ENCODE results near the gene MACROD1. TPM values are rescaled to one million over a fixed set of nuclear protein-coding genes. Genes with fewer than 3 reads are reported as not detected.

The MACROD1 gene
- total and polyA plus RNA-seq, 2 of the 13 experiments (the other 11 are each of a cell fraction or from before 2014, with no cell fraction given): 23.1 to 34.5 TPM

DNA sequence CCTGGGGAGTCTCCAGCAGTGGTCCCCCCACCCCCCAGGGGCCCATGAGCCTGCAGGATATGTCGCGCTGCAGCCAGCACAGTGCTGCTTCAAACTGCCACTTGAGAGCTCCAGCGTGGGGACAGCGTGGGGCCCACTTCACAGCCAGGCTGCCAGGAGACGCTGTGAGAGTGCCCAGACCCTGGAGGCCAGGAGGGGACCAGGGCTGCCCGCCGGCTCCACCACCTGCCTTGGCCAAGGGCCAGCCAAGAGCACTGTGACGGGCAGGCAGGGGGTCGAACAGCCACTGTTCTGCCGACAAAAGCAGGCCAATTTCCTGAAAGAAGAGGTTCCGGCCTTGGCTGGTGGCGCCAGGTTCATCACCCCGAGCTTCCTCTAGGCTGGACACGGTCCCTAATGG is 70.0 kb downstream of the MACROD1 start (continued):
- TF ChIP-seq, protein P1, sequence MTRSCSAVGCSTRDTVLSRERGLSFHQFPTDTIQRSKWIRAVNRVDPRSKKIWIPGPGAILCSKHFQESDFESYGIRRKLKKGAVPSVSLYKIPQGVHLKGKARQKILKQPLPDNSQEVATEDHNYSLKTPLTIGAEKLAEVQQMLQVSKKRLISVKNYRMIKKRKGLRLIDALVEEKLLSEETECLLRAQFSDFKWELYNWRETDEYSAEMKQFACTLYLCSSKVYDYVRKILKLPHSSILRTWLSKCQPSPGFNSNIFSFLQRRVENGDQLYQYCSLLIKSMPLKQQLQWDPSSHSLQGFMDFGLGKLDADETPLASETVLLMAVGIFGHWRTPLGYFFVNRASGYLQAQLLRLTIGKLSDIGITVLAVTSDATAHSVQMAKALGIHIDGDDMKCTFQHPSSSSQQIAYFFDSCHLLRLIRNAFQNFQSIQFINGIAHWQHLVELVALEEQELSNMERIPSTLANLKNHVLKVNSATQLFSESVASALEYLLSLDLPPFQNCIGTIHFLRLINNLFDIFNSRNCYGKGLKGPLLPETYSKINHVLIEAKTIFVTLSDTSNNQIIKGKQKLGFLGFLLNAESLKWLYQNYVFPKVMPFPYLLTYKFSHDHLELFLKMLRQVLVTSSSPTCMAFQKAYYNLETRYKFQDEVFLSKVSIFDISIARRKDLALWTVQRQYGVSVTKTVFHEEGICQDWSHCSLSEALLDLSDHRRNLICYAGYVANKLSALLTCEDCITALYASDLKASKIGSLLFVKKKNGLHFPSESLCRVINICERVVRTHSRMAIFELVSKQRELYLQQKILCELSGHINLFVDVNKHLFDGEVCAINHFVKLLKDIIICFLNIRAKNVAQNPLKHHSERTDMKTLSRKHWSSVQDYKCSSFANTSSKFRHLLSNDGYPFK (CRISPR knock-in tag; IDR thresholded peaks at IDR 0.05; ENCODE audit: borderline replicate concordance): no peak
- TF ChIP-seq GATAD1 (CRISPR knock-in tag; IDR thresholded peaks at IDR 0.05): no peak
- TF ChIP-seq, protein P2, sequence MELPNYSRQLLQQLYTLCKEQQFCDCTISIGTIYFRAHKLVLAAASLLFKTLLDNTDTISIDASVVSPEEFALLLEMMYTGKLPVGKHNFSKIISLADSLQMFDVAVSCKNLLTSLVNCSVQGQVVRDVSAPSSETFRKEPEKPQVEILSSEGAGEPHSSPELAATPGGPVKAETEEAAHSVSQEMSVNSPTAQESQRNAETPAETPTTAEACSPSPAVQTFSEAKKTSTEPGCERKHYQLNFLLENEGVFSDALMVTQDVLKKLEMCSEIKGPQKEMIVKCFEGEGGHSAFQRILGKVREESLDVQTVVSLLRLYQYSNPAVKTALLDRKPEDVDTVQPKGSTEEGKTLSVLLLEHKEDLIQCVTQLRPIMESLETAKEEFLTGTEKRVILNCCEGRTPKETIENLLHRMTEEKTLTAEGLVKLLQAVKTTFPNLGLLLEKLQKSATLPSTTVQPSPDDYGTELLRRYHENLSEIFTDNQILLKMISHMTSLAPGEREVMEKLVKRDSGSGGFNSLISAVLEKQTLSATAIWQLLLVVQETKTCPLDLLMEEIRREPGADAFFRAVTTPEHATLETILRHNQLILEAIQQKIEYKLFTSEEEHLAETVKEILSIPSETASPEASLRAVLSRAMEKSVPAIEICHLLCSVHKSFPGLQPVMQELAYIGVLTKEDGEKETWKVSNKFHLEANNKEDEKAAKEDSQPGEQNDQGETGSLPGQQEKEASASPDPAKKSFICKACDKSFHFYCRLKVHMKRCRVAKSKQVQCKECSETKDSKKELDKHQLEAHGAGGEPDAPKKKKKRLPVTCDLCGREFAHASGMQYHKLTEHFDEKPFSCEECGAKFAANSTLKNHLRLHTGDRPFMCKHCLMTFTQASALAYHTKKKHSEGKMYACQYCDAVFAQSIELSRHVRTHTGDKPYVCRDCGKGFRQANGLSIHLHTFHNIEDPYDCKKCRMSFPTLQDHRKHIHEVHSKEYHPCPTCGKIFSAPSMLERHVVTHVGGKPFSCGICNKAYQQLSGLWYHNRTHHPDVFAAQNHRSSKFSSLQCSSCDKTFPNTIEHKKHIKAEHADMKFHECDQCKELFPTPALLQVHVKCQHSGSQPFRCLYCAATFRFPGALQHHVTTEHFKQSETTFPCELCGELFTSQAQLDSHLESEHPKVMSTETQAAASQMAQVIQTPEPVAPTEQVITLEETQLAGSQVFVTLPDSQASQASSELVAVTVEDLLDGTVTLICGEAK (IDR thresholded peaks at IDR 0.05): no peak
- TF ChIP-seq, protein P2 (CRISPR knock-in tag; IDR thresholded peaks at IDR 0.05): no peak
- TF ChIP-seq, protein P3, sequence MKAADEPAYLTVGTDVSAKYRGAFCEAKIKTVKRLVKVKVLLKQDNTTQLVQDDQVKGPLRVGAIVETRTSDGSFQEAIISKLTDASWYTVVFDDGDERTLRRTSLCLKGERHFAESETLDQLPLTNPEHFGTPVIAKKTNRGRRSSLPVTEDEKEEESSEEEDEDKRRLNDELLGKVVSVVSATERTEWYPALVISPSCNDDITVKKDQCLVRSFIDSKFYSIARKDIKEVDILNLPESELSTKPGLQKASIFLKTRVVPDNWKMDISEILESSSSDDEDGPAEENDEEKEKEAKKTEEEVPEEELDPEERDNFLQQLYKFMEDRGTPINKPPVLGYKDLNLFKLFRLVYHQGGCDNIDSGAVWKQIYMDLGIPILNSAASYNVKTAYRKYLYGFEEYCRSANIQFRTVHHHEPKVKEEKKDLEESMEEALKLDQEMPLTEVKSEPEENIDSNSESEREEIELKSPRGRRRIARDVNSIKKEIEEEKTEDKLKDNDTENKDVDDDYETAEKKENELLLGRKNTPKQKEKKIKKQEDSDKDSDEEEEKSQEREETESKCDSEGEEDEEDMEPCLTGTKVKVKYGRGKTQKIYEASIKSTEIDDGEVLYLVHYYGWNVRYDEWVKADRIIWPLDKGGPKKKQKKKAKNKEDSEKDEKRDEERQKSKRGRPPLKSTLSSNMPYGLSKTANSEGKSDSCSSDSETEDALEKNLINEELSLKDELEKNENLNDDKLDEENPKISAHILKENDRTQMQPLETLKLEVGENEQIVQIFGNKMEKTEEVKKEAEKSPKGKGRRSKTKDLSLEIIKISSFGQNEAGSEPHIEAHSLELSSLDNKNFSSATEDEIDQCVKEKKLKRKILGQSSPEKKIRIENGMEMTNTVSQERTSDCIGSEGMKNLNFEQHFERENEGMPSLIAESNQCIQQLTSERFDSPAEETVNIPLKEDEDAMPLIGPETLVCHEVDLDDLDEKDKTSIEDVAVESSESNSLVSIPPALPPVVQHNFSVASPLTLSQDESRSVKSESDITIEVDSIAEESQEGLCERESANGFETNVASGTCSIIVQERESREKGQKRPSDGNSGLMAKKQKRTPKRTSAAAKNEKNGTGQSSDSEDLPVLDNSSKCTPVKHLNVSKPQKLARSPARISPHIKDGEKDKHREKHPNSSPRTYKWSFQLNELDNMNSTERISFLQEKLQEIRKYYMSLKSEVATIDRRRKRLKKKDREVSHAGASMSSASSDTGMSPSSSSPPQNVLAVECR (CRISPR knock-in tag; IDR thresholded peaks at IDR 0.05; ENCODE audit: borderline replicate concordance): no peak

Data from HepG2 (cell line).